ENCODE results near the gene STAT5B.

Gene STAT5B

GRCh38 chr17:42180922-42181850, 95.0 kb downstream of the STAT5B start, which contains the start of gene KCNH4:
Gene KCNH4 (minus strand): TSS chr17:42181142. CDS start chr17:42180945, 197 bp downstream.
- DNase-seq = peak in 52 of 56 donors; percentile 10 to 96 (median 76)

GRCh38 chr17:42180411-42180921, 95.7 kb downstream of the STAT5B start:
- DNase-seq = no peak

GRCh38 chr17:42179911-42180410, 96.2 kb downstream of the STAT5B start:
- DNase-seq = peak in 25 of 56 donors; percentile 7 to 70 (median 25)

GRCh38 chr17:42179335-42179734, 96.9 kb downstream of the STAT5B start:
- DNase-seq = no peak

GRCh38 chr17:42178817-42179216, 97.4 kb downstream of the STAT5B start:
- no peak for DNase-seq

GRCh38 chr17:42177684-42178083, 98.5 kb downstream of the STAT5B start:
- no peak for DNase-seq

GRCh38 chr17:42174126-42174783, 101.9 kb downstream of the STAT5B start:
- DNase-seq = peak in 32 of 56 donors; percentile 4 to 74 (median 46)

- peak in 26 of 56 donors; percentile 4 to 74 (median 26) for DNase-seq
Observed at GRCh38 chr17:42171831-42172230, 104.4 kb downstream of the STAT5B start.

- no peak for DNase-seq
Observed at GRCh38 chr17:42169351-42169750, 106.8 kb downstream of the STAT5B start.

- no peak for DNase-seq
Observed at GRCh38 chr17:42167807-42168206, 108.4 kb downstream of the STAT5B start.

- no peak for DNase-seq
Observed at GRCh38 chr17:42166196-42166763, 109.9 kb downstream of the STAT5B start.

- DNase-seq = no peak
Observed at GRCh38 chr17:42165751-42166150, 110.4 kb downstream of the STAT5B start.

GRCh38 chr17:42163696-42164407, 112.3 kb downstream of the STAT5B start:
- no peak for DNase-seq

- DNase-seq = peak in 2 of 56 donors; percentile 15 to 20
Observed at GRCh38 chr17:42163113-42163512, 113.1 kb downstream of the STAT5B start.

GRCh38 chr17:42160531-42160910, 115.7 kb downstream of the STAT5B start:
- no peak for DNase-seq

GRCh38 chr17:42159796-42160530, 116.2 kb downstream of the STAT5B start:
- no peak for DNase-seq

GRCh38 chr17:42155614-42156045, 120.6 kb downstream of the STAT5B start:
- peak in 1 of 56 donors; percentile 30 for DNase-seq

GRCh38 chr17:42153919-42154742, 122.1 kb downstream of the STAT5B start:
- no peak for DNase-seq

Data from nucleus accumbens (tissue), 56 donors.